HCT116 (cell line): ENCODE results near the gene NFXL1.

Experiments used
- ATF3 ChIP-seq: IDR thresholded peaks from 2 replicates; pipeline ENCODE4 v1.6.1; 2012
- CTCF ChIP-seq, 3 experiments: fragments of 200-600 bp in 1 of 3; sonication (generic) in 1 of 3; IDR thresholded peaks in 2 of 3; conservative IDR thresholded peaks in 1 of 3; 2 replicates each; pipeline ENCODE4 v1.5.1; 2012 to 2017; ENCODE audit warnings: low read depth in 2 of 3, low read length in 2 of 3, antibody characterized with exemption in 1 of 3, borderline replicate concordance in 1 of 3, control low read depth in 1 of 3, mild to moderate bottlenecking in 1 of 3, mixed read lengths in 1 of 3, mixed run types in 1 of 3, moderate library complexity in 1 of 3; ENCODE audit not compliant: insufficient read depth in 1 of 3
- EZH2 ChIP-seq: fragments of 200-600 bp; sonication (generic); IDR thresholded peaks from 2 replicates; pipeline ENCODE4 v1.6.1; 2017; ENCODE audit warnings: antibody characterized with exemption, mixed run types
- EZH2phosphoT487 ChIP-seq: fragments of 200-600 bp; IDR thresholded peaks from 2 replicates; pipeline ENCODE4 v1.6.1; 2018; ENCODE audit warnings: antibody characterized with exemption, borderline replicate concordance
- FOSL1 ChIP-seq: IDR thresholded peaks from 2 replicates; pipeline ENCODE4 v1.6.1; 2012; ENCODE audit warnings: low read depth
- JUND ChIP-seq: IDR thresholded peaks from 2 replicates; pipeline ENCODE4 v1.6.1; 2012
- MAX ChIP-seq: IDR thresholded peaks from 2 replicates; pipeline ENCODE4 v1.6.1; 2012
- POLR2A ChIP-seq: IDR thresholded peaks from 2 replicates; pipeline ENCODE4 v1.7.0; 2011; ENCODE audit warnings: borderline replicate concordance; ENCODE audit not compliant: insufficient read depth, insufficient read length; ENCODE audit errors: extremely low read depth
- POLR2AphosphoS5 ChIP-seq: IDR thresholded peaks from 2 replicates; pipeline ENCODE4 v1.6.1; 2011; ENCODE audit warnings: mild to moderate bottlenecking, low read depth, low read length, moderate library complexity
- RAD21 ChIP-seq: IDR thresholded peaks from 2 replicates; pipeline ENCODE4 v1.6.1; 2012; ENCODE audit warnings: low read depth, mild to moderate bottlenecking
- SIN3A ChIP-seq: IDR thresholded peaks from 2 replicates; pipeline ENCODE4 v1.6.1; 2012; ENCODE audit warnings: low read depth
- YY1 ChIP-seq: IDR thresholded peaks from 2 replicates; pipeline ENCODE4 v1.6.1; 2011; ENCODE audit warnings: low read length, low read depth, moderate library complexity, mild to moderate bottlenecking; ENCODE audit not compliant: insufficient replicate concordance; ENCODE audit errors: extremely low read depth
- ZBTB33 ChIP-seq: IDR thresholded peaks from 2 replicates; pipeline ENCODE4 v1.6.1; 2011; ENCODE audit warnings: mild to moderate bottlenecking, low read length, moderate library complexity; ENCODE audit not compliant: insufficient replicate concordance; ENCODE audit errors: extremely low read depth
- ZFX ChIP-seq: fragments of 450-650 bp; IDR thresholded peaks from 2 replicates; pipeline ENCODE4 v1.6.1; 2017

GRCh38 chr4:47814618-47815295 lies 99.6 kb downstream of the NFXL1 start:
- no peak for TF ChIP-seq POLR2A
- TF ChIP-seq FOSL1: no peak
- TF ChIP-seq ZBTB33: no peak
- no peak for TF ChIP-seq CTCF (IDR thresholded peaks at IDR 0.05 in 2 of 3, conservative IDR thresholded peaks at IDR 0.05 in 1 of 3; ENCODE audit: borderline replicate concordance in 1 of 3, insufficient read depth in 1 of 3, low read depth in 2 of 3, low read length in 2 of 3)
- TF ChIP-seq YY1: no peak
- no peak for TF ChIP-seq ZFX
- TF ChIP-seq ATF3: no peak
- no peak for TF ChIP-seq SIN3A
- no peak for TF ChIP-seq JUND
- no peak for TF ChIP-seq MAX
- TF ChIP-seq RAD21: no peak
- no peak for TF ChIP-seq EZH2
- TF ChIP-seq EZH2phosphoT487: no peak
- TF ChIP-seq POLR2AphosphoS5: no peak
